GM19238 (cell line): Measurements from ENCODE around the gene LRPAP1.

Experiments used
- DNase-seq: peaks from one replicate; pipeline ENCODE4 v3.0.0; 2011; ENCODE audit warnings: low spot score; ENCODE audit not compliant: insufficient read length

The LRPAP1 gene

GRCh38 chr4:3473996-3474765, 58.0 kb downstream of the LRPAP1 start:
- no peak for DNase-seq

GRCh38 chr4:3473181-3473950, 58.9 kb downstream of the LRPAP1 start:
- DNase-seq, result no peak

GRCh38 chr4:3472411-3473141, 59.6 kb downstream of the LRPAP1 start:
- no peak for DNase-seq

- DNase-seq, result no peak
Measured at GRCh38 chr4:3471886-3472285, 60.3 kb downstream of the LRPAP1 start.

- DNase-seq, result no peak
Measured at GRCh38 chr4:3471098-3471760, 61.0 kb downstream of the LRPAP1 start.

- no peak for DNase-seq
Measured at GRCh38 chr4:3470244-3471097, 61.8 kb downstream of the LRPAP1 start.

- no peak for DNase-seq
Measured at GRCh38 chr4:3469386-3470243, 62.6 kb downstream of the LRPAP1 start.

- DNase-seq, result no peak
Measured at GRCh38 chr4:3468804-3469203, 63.4 kb downstream of the LRPAP1 start.

GRCh38 chr4:3468154-3468553, 64.1 kb downstream of the LRPAP1 start:
- no peak for DNase-seq

- DNase-seq, result no peak
Measured at GRCh38 chr4:3467601-3468031, 64.6 kb downstream of the LRPAP1 start.

GRCh38 chr4:3466691-3467600, 65.3 kb downstream of the LRPAP1 start:
- DNase-seq, result no peak

GRCh38 chr4:3465698-3466671, 66.2 kb downstream of the LRPAP1 start:
- no peak for DNase-seq

GRCh38 chr4:3464911-3465697, 67.1 kb downstream of the LRPAP1 start:
- DNase-seq, result no peak

- DNase-seq, result no peak
Measured at GRCh38 chr4:3464349-3464905, 67.8 kb downstream of the LRPAP1 start.

- DNase-seq, result no peak
Measured at GRCh38 chr4:3463556-3464348, 68.5 kb downstream of the LRPAP1 start.
